ENCODE data around the gene CRIP2. TPM values are rescaled to one million over a fixed set of nuclear protein-coding genes. Genes with fewer than 3 reads are reported as not detected.

Gene CRIP2
- total and polyA plus RNA-seq, 2 of the 13 experiments (the other 11 are each of a cell fraction or from before 2014, with no cell fraction given): 31.6 to 37.9 TPM

- TF ChIP-seq ATF2 (CRISPR knock-in tag; IDR thresholded peaks at IDR 0.05) (peak; percentile 73), ZNF224 (CRISPR knock-in tag; IDR thresholded peaks at IDR 0.05) (no peak; the same call in 1 of the 2 replicates), ZNF10 (CRISPR knock-in tag; IDR thresholded peaks at IDR 0.05; ENCODE audit: borderline replicate concordance, low read depth) (no peak), CBFB (CRISPR knock-in tag; IDR thresholded peaks at IDR 0.05) (peak; percentile 97), RBFOX2 (IDR thresholded peaks at IDR 0.05; ENCODE audit: low read depth, low read length) (peak; percentile 71), ZNF234 (CRISPR knock-in tag; conservative IDR thresholded peaks at IDR 0.05) (no peak), ZKSCAN8 (CRISPR knock-in tag; IDR thresholded peaks at IDR 0.05; ENCODE audit: borderline replicate concordance) (peak; percentile 39; the same call in 1 of the 2 replicates), ZNF772 (CRISPR knock-in tag; IDR thresholded peaks at IDR 0.05) (no peak), MTA1 (CRISPR knock-in tag; IDR thresholded peaks at IDR 0.05; ENCODE audit: borderline replicate concordance) (no peak; the same call in none of the 2 replicates), HOXA3 (CRISPR knock-in tag; IDR thresholded peaks at IDR 0.05) (peak; percentile 65; the same call in 1 of the 2 replicates), ZBTB43 (CRISPR knock-in tag; conservative IDR thresholded peaks at IDR 0.05) (no peak), KDM1A (CRISPR knock-in tag; IDR thresholded peaks at IDR 0.05) (0 out of 2 replicates have a peak, but pooled peaks have one; percentile 11), CREM (IDR thresholded peaks at IDR 0.05) (peak; percentile 56; the same call in 1 of the 2 replicates), CREM (CRISPR knock-in tag; IDR thresholded peaks at IDR 0.05) (no peak), HNRNPH1 (optimal IDR thresholded peaks at IDR 0.05; ENCODE audit: low read depth, low read length) (peak; percentile 75), ZNF574 (CRISPR knock-in tag; IDR thresholded peaks at IDR 0.05) (peak; percentile 36; the same call in 1 of the 2 replicates), ZNF749 (CRISPR knock-in tag; IDR thresholded peaks at IDR 0.05; ENCODE audit: borderline replicate concordance) (no peak), ZNF83 (CRISPR knock-in tag; IDR thresholded peaks at IDR 0.05; ENCODE audit: borderline replicate concordance) (no peak; the same call in 1 of the 2 replicates), SP5 (CRISPR knock-in tag; IDR thresholded peaks at IDR 0.05; ENCODE audit: borderline replicate concordance, low read depth) (peak; percentile 99), ZBTB33 (CRISPR knock-in tag; IDR thresholded peaks at IDR 0.05) (peak; percentile 13; the same call in 1 of the 2 replicates)
These were observed 21.6 kb downstream of the CRIP2 start (continued) for GRCh38 chr14:105495990-105496830.

All from HepG2 (cell line).